ENCODE results near the gene ZNF799.
"Not testable (repeated sequence)": the region's sequence is repeated elsewhere in the genome, so short reads cannot be mapped to it uniquely, and the experiment has no call there.

ZNF799 gene

DNA sequence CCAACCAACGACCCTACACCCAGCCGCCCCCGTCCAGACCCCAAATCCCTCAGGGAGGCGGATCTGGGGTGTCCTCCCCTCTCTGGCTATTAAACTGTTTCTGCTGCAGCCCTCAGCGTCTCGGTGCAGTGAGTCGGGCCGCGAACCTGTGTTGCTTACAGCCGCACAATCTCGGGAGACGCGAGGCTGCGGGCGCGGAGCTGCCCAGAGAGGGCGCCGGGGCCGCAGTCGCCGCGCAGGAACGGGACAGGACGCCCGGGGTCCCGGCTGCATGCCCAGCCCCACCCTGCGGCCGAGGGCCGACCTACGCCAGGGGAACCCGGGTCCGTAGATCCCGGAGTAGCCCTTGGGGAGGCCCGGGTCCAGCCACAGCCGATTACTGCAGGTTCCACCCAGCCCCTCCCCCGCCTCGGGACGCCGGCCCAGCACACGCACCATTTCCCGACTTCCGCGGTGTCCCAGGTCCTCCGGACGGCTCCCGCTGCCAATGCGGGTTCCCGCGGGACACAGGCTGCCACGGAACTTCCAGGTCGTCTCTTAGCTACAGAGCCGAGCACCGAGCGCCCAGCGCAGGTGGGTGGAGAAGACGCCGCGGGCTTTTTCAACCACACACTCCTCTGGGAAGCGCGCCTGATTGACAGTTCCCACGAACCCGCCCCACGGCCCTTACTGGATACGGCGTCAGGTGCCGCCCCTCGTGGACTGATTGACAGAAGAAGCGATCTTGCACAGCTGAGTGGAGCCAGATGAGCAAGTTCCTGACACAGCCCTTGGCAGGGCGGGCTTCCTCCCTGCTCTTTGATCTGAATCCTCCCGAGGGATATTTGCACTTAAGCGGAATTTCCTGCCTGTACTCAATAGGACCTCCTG is at the start of gene ZNF799:
Gene ZNF799 (minus strand): TSS at position 639 of the 870 bp plus-strand sequence. CDS start 201 bp downstream, at position 438.
- DNase-seq (ENCODE audit: extremely low read depth in 1 of 2, low read depth in 1 of 2) = peak; percentile 46 to 68

DNA sequence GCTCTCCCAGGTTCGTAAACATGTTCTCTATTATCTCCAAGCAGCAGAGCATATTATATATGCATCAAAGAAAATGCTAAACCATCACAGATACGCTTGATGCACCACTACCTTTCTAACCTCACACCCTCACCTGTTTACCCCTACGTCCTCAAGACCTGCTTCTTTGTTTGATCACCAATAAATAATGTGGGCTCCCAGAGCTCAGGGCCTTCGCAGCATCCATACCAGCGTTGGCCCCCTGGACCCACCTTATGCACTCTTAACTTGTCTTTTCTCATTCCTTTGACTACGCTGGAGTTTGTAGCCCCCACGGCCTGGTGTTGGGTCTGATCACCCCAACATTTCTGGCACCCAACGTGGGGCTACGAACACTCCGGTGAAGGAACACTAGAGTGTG is 49.8 kb upstream of the ZNF799 start:
- DNase-seq (ENCODE audit: extremely low read depth in 1 of 2, low read depth in 1 of 2) = no peak

DNA sequence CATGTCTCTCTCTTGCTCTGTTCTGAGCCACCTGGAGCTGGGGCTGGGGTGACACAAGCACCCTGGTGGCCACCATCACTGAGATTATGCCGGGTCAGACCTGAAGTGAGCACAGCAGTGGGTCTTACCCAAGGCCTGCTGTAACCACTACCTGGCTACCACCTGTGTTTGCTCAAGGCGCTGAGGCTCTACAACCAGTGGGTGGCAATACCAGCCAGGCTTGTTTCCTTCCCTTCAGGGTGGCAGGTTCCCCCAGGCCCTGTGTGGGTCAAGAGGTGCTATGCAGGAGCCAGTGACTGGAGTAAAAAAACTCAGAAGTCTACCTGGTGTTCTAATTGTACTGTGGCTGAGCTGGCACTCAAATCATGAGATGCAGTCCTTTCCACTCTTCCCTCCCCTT is 47.7 kb upstream of the ZNF799 start:
- no peak for DNase-seq (ENCODE audit: extremely low read depth in 1 of 2, low read depth in 1 of 2)

DNA sequence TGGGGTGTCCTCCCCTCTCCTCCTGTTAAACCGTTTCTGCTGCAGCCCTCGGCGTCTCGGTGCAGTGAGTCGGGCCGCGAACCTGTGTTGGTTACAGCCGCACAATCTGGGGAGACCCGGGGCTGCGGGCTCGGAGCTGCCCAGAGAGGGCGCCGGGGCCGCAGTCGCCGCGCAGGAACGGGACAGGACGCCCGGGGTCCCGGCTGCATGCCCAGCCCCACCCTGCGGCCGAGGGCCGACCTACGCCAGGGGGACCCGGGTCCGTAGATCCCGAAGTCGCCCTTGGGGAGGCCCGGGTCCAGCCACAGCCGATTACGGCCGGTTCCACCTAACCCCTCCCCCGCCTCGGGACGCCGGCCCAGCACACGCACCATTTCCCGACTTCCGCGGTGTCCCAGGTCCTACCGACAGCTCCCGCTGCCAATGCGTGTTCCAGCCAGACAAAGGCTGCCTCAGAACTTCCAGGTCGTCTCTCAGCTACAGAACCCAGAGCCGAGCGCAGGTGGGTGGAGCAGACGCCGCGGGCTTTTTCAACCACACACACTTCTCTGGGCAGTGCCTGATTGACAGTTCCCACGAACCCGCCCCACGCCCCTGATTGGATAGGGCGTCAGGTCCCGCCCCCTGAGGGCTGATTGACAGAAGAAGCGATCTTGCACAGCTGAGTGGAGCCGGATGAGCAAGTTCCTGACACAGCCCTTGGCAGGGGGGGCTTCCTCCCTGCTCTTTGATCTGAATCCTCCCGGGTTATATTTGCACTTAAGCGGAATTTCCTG is 39.7 kb upstream of the ZNF799 start, which contains the start of gene ZNF443:
Gene ZNF443 (minus strand): TSS at position 481 of the 776 bp plus-strand sequence. CDS start 107 bp downstream, at position 374.
- DNase-seq (ENCODE audit: extremely low read depth in 1 of 2, low read depth in 1 of 2) = peak; percentile 93 to 97

DNA sequence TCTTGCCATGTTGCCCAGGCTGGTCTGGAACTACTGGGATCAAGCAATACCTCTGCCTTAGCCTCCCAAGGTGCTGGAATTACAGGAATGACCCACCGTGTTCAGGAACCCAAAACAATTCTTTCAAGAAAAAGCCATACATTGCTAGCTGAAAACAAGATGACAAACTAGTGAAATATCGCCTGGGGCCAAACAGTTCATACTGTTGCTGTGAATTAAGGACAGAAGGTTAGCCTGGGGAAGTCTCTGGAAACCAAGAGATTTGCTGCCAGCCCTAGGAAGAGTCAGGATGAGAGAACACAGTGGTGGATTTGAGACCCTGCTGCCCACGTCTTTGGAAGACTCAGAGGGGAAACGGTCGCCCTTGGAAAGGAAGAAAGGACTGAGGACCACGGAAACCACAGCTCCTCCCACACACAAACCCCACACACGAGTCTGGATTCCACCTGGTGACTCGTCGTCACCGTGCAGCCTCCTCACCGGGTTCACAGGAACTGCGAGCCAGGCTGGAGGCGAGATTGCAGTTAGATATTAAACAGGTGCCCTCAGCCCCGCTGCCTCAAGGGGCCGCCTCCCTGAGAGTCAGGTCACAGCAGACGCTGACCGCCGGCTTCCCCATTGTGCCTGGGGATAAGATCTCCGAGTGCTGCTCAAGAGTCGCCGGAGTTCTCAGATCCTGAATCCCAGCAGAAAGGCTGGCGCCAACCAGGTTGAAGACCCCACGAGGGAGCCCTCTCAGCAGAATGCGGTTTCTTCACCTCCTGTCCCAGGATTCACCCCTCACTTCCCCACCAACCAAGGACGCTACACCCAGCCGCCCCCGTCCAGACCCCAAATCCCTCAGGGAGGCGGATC is 38.8 kb upstream of the ZNF799 start:
- DNase-seq (ENCODE audit: extremely low read depth in 1 of 2, low read depth in 1 of 2) = peak in 1 of 2 donors; percentile 11

DNA sequence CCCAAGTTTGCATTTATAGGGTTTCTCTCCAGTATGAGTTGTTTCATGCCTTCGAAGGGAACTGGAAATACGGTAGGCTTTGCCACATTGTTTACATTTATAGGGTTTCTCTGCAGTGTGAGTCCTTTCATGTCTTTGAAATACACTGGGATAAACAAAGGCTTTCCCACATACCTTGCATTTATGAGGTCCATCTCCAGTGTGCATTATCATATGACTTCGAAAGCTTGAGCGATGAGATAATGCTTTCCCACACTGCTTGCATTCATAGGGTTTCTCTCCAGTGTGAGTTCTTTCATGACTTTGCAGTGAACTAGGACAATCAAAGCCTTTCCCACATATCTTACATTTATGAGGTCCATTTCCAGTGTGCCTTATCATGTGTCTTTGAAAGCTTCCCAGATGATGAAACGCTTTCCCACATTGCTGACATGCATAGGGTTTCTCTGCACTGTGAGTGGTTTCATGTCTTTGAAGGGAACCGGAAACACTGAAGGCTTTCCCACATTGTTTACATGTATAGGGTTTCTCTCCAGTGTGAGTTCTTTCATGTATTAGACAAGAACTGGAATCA is 29.7 kb upstream of the ZNF799 start:
- DNase-seq (ENCODE audit: extremely low read depth in 1 of 2, low read depth in 1 of 2) = not testable (repeated sequence)

DNA sequence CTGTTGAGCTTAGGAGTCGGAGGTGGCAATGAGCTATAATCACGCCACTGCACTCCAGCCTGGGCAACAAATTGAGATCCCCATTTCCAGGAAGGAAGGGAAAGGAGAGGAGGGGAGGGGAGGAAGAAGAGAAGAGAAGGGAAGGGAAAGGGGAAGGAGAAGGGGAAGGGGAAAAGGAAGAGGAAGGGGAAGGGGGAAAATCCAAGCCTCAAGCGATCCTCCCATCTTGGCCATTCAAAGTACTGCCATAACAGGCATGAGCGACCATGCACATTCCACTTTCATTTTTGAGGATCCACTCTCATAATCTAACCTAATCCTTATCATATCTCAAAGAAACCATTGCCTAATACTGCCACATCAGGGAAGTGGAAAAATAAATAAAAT is 24.8 kb upstream of the ZNF799 start:
- DNase-seq (ENCODE audit: extremely low read depth in 1 of 2, low read depth in 1 of 2) = no peak

DNA sequence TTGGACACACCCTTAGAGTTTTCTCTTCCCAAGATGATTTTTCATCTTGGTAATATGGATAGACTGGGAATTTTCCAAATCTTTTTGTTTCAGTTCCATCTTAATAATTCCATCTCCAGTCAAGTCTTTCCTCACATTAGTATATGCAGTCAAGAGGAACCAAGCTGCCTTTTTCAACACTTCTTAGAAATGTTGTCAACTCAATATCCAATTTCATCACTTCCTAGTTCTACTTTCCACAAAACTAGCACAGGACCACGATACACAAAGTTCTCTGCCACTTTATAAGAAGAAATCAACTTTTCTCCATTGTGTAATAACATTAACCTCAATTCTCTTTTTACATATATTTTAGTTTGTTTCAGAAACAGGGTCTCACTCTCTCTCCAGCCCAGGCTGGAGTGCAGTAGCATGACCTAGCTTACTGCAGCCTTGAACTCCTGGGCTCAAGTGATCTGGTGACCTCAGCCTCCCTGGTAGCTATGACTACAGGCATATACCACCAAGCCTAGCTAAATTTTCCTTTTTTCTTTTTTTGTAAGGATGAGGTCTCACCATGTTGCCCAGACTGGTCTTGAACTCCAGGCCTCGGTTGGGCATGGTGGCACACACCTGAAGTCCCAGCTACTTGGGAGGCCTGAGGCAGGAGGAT is 24.3 kb upstream of the ZNF799 start:
- DNase-seq (ENCODE audit: extremely low read depth in 1 of 2, low read depth in 1 of 2) = no peak

DNA sequence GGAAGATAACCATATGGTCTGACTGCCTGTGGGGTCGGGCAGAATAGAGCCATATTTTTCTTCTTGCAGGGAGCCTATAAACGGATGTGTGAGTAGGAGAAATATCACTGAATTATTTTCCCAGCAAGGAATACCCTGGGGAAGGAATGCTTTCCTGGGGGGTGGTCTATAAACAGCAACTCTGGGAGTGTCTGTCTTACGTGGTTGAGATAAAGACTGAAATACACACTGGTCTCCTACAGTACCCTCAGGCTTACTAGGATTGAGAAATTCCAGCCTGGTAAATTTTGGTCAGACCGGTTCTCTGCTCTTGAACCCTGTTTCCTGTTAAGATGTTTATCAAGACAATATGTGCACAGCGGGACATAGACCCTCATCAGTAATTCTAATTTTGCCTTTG is 16.2 kb upstream of the ZNF799 start:
- DNase-seq (ENCODE audit: extremely low read depth in 1 of 2, low read depth in 1 of 2) = not testable (repeated sequence)

DNA sequence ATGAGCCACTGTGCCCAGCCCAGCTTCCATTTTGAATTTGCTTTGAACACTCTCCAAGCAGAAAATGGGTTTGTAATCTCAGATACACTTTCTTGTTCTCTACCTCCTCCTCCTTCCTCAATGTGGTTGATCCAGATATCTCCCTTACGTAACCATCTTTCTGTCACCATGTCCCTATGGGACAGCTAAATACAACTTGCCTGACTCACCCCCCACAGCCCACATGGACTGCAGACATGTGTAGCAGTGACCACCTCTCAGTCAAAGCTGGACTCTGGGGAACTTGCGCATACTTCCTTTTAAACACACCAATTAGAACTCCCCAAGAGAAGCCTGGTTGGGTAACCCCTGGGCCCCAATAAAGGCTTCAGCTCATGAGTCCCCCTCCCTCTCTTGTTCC is 10.8 kb upstream of the ZNF799 start:
- no peak for DNase-seq (ENCODE audit: extremely low read depth in 1 of 2, low read depth in 1 of 2)

DNA sequence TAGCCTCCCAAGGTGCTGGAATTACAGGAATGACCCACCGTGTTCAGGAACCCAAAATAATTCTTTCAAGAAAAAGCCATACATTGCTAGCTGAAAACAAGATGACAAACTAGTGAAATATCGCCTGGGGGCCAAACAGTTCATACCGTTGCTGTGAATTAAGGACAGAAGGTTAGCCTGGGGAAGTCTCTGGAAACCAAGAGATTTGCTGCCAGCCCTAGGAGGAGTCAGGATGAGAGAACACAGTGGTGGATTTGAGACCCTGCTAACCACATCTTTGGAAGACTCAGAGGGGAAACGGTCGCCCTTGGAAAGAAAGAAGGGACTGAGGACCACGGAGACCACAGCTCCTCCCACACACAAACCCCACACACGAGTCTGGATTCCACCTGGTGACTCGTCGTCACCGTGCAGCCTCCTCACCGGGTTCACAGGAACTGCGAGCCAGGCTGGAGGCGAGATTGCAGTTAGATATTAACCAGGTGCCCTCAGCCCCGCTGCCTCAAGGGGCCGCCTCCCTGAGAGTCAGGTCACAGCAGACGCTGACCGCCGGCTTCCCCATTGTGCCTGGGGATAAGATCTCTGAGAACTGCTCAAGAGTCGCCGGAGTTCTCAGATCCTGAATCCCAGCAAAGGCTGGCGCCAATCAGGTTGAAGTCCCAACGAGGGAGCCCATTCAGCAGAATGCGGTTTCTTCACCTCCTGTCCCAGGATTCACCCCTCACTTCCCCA is 1.0 kb downstream of the ZNF799 start:
- not testable (repeated sequence) for DNase-seq (ENCODE audit: extremely low read depth in 1 of 2, low read depth in 1 of 2)

DNA sequence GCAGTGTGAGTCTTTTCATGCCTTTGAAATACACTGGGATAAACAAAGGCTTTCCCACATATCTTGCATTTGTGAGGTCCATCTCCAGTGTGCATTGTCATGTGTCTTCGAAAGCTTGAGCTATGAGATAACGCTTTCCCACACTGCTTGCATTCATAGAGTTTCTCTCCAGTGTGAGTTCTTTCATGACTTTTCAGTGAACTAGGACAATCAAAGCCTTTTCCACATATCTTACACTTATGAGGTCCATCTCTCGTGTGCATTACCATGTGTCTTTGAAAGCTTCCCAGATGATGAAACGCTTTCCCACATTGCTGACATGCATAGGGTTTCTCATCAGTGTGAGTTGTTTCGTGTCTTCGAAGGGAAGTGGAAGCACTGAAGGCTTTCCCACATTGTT is 9.9 kb downstream of the ZNF799 start:
- DNase-seq (ENCODE audit: extremely low read depth in 1 of 2, low read depth in 1 of 2) = not testable (repeated sequence)

DNA sequence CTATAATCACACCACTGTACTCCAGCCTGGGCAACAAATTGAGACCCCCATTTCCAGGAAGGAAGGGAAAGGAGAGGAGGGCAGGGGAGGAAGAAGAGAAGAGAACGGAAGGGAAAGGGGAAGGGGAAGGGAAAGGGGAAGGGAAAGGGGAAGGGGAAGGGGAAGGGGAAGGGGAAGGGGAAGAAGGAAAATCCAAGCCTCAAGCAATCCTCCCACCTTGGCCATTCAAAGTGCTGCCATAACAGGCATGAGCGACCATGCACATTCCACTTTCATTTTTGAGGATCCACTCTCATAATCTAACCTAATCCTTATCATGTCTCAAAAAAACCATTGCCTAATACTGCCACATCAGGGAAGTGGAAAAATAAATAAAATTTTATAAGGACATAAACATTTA is 14.7 kb downstream of the ZNF799 start:
- not testable (repeated sequence) for DNase-seq (ENCODE audit: extremely low read depth in 1 of 2, low read depth in 1 of 2)

DNA sequence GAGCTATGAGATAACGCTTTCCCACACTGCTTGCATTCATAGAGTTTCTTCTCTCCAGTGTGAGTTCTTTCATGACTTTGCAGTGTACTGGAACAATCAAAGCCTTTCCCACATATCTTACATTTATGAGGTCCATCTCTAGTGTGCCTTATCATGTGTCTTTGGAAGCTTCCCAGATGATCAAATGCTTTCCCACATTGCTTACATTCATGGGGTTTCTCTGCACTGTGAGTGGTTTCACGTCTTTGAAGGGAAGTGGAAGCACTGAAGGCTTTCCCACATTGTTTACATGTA is 20.7 kb downstream of the ZNF799 start:
- no peak for DNase-seq (ENCODE audit: extremely low read depth in 1 of 2, low read depth in 1 of 2)

DNA sequence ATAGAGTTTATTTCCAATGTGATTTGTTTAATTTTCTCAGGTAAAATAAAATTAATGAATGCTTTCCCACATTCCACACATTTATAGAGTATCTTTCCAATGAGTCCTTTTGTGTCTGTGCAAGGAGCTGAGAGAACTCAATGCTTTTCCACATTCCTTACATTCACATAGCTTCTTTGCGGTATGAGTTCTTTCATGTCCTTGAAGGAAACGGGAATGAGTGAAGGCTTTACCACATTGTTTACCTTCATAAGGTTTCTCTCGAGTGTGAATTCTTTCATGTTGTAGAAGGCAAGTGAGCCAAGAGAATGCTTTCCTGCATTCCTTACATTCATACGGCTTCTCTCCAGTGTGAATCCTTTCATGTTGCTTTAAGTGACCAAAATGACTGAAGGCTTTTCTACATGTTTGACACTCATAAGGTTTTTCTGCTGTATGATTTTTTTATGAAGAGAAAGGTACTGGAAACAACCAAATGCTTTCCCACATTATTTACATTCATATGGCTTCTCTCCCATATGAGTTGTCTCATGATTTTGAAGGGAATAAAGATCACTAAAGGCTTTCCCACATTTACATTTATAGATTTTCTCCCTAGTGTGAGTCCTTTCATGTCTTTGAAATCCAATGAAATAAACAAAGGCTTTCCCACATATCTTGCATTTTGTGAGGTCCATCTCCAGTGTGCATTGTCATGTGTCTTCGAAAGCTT is 21.2 kb downstream of the ZNF799 start:
- no peak for DNase-seq (ENCODE audit: extremely low read depth in 1 of 2, low read depth in 1 of 2)

DNA sequence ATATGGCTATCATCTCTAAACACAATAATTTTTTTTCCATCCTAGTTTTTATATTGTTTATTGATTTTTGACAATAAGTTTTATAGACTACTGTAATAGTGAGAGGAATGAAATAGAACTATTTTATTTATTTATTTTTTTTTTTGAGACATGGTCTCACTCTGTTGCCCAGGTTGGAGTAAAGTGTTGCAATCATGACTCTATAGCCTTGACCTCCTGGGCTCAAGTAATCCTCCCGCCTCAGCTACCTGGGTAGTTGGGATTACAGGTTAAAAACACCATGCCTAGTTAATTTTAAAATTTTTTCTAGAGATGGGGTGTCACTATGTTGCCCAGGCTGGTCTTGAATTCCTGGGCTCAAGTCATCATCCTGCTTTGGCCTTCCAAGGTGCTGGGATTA is 27.0 kb downstream of the ZNF799 start:
- no peak for DNase-seq (ENCODE audit: extremely low read depth in 1 of 2, low read depth in 1 of 2)

DNA sequence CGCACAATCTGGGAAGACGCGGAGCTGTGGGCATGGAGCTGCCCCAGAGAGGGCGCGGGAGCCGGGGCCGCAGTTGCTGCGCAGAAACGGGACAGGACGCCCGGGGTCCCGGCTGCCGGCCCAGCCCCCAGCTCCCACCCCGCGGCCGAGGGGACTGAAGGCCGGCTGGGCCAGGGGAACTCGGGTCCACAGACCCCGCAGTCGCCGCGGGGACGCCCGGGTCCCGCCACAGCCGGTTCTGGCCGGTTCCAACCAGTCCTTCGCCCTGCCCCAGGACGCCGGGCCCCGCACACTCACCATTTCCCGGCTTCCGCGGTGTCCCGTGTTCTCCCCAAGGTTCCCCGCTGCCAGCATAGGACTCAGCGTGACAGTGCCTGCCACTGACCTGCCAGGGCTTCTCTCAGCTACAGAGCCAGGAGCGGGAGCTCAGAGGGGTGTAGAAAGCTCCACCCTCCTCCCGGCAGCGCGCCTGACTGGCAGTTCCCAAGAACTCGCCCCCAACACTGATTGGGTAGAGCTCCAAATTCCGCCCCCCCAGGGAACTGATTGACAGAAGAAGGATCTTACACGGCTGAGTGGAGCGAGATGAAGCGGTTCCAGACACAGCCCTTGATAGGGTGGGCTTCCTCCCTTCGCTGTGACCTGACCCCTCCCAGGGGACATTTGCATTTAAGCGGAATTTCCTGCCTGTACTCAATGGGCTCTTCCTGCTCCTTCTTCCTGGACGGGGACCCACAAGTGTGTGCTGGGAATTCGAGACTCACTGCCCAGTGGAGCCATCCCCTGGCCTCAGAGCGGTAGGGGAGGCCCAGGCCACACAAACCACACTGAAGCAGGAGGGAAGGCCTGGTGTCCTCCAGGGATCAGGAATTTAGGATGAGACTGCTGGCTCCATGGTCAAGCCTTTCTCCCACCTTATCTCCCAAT is 35.6 kb downstream of the ZNF799 start, which contains the start of gene ZNF442:
Gene ZNF442 (minus strand): TSS at position 448 of the 927 bp plus-strand sequence. CDS start 2,052 bp downstream, outside the sequence.
- peak; percentile 56 to 65 for DNase-seq (ENCODE audit: extremely low read depth in 1 of 2, low read depth in 1 of 2)
